ENCODE data around the gene PRND.

GRCh38 chr20:4763723-4764510 is 42.2 kb downstream of the PRND start:
- TF ChIP-seq CTCF (IDR thresholded peaks at IDR 0.05; ENCODE audit: low read length) (no peak), EZH2 (IDR thresholded peaks at IDR 0.05; ENCODE audit: borderline replicate concordance, low read length) (no peak)
